NCI-H524 treated with DMSO at 0.1 percent for 48 hours (cell line): ENCODE data around the gene PRKCQ.
"Not testable (repeated sequence)": the region's sequence is repeated elsewhere in the genome, so short reads cannot be mapped to it uniquely, and the experiment has no call there.

ENCODE experiments used
- DNase-seq: peaks from one replicate; lab custom pipeline; 2025; lab: John Stamatoyannopoulos, UW

PRKCQ gene

GRCh38 chr10:6455592-6455991 lies 124.5 kb downstream of the PRKCQ start:
- DNase-seq = no peak

GRCh38 chr10:6446711-6447110 lies 133.4 kb downstream of the PRKCQ start:
- DNase-seq = no peak

- no peak for DNase-seq
These were observed 134.3 kb downstream of the PRKCQ start for GRCh38 chr10:6445671-6446316.

- DNase-seq = not testable (repeated sequence)
These were observed 140.2 kb downstream of the PRKCQ start for GRCh38 chr10:6439875-6440274.

GRCh38 chr10:6431861-6432260 lies 148.2 kb downstream of the PRKCQ start:
- no peak for DNase-seq

- DNase-seq = no peak
These were observed 148.9 kb downstream of the PRKCQ start for GRCh38 chr10:6431186-6431585.

GRCh38 chr10:6430423-6430980 lies 149.6 kb downstream of the PRKCQ start:
- no peak for DNase-seq

- DNase-seq = no peak
These were observed 152.6 kb downstream of the PRKCQ start for GRCh38 chr10:6427357-6427959.

- DNase-seq = no peak
These were observed 153.8 kb downstream of the PRKCQ start for GRCh38 chr10:6426317-6426716.

GRCh38 chr10:6423413-6424170 lies 156.5 kb downstream of the PRKCQ start:
- DNase-seq = no peak

- DNase-seq = no peak
These were observed 157.1 kb downstream of the PRKCQ start for GRCh38 chr10:6423004-6423403.

GRCh38 chr10:6418613-6419216 lies 161.4 kb downstream of the PRKCQ start:
- DNase-seq = no peak

GRCh38 chr10:6418167-6418566 lies 161.9 kb downstream of the PRKCQ start:
- no peak for DNase-seq

GRCh38 chr10:6416892-6417512 lies 163.1 kb downstream of the PRKCQ start:
- DNase-seq = no peak

- no peak for DNase-seq
These were observed 168.6 kb downstream of the PRKCQ start for GRCh38 chr10:6411436-6411835.

GRCh38 chr10:6410830-6411229 lies 169.2 kb downstream of the PRKCQ start:
- no peak for DNase-seq

GRCh38 chr10:6409971-6410643 lies 170.0 kb downstream of the PRKCQ start:
- no peak for DNase-seq

- no peak for DNase-seq
These were observed 171.3 kb downstream of the PRKCQ start for GRCh38 chr10:6408799-6409198.

GRCh38 chr10:6407034-6407721 lies 172.9 kb downstream of the PRKCQ start:
- no peak for DNase-seq

GRCh38 chr10:6406220-6407033 lies 173.6 kb downstream of the PRKCQ start:
- no peak for DNase-seq
